OCI-LY1 (cell line): Measurements from ENCODE around the gene GGNBP2.

Experiments
- EZH2 ChIP-seq: fragments of 200-600 bp; sonication (generic), shearing (Covaris generic); IDR thresholded peaks from 2 replicates; pipeline ENCODE4 v1.8.0; 2017; ENCODE audit warnings: borderline replicate concordance, mixed run types, mild to moderate bottlenecking, antibody characterized with exemption, low read length, moderate library complexity, mixed read lengths
- TF ChIP-seq, protein P1 (sequence below): fragments of 200-600 bp; sonication (generic), shearing (Covaris generic); IDR thresholded peaks from 2 replicates; pipeline ENCODE4 v1.5.1; 2017; ENCODE audit warnings: mild to moderate bottlenecking, antibody characterized with exemption, low read length, moderate library complexity, mixed read lengths

DNA sequence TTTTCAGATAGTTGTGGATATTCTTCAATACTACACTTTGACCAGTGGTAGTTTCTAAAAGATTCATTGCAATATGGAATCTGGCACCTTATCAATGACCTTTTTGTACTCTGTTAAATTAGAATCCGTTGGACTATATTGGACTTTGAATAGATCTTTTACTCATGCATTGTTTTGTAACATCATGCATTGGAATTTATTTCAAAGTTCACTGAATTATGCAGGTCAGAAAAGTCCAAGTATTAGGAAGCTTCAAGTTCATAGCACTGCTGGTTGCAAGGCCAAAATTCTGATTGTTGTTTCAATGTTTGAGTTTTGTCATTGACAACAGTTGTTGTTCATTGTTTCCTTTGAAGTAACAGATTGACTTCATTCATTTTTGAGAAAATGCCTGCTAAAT, 39.1 kb downstream of the GGNBP2 start:
- TF ChIP-seq, protein P1, sequence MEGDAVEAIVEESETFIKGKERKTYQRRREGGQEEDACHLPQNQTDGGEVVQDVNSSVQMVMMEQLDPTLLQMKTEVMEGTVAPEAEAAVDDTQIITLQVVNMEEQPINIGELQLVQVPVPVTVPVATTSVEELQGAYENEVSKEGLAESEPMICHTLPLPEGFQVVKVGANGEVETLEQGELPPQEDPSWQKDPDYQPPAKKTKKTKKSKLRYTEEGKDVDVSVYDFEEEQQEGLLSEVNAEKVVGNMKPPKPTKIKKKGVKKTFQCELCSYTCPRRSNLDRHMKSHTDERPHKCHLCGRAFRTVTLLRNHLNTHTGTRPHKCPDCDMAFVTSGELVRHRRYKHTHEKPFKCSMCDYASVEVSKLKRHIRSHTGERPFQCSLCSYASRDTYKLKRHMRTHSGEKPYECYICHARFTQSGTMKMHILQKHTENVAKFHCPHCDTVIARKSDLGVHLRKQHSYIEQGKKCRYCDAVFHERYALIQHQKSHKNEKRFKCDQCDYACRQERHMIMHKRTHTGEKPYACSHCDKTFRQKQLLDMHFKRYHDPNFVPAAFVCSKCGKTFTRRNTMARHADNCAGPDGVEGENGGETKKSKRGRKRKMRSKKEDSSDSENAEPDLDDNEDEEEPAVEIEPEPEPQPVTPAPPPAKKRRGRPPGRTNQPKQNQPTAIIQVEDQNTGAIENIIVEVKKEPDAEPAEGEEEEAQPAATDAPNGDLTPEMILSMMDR, result no peak
- TF ChIP-seq EZH2, result no peak
